SK-N-SH (cell line): ENCODE results near the gene AGAP1. TPM values are rescaled to one million over a fixed set of nuclear protein-coding genes. Genes with fewer than 3 reads are reported as not detected.

ENCODE experiments used
- CTCF ChIA-PET: fragments of 300-600, 350-600 bp; formaldehyde crosslinking; extraction: SDS; loops from one replicate; lab custom pipeline; 2021; lab: Yijun Ruan, JAX
- POLR2A ChIA-PET: fragments of 350-600 bp; sonication (Branson Sonifier 250); formaldehyde crosslinking; extraction: SDS; loops from one replicate; lab custom pipeline; 2020; ENCODE audit warnings: antibody characterized with exemption, inconsistent platforms; lab: Yijun Ruan, JAX
- DNase-seq: peaks from one replicate; pipeline ENCODE4 v3.0.0; 2012
- H2AFZ ChIP-seq: fragments of 200-600 bp; sonication (generic); 2 replicates; pipeline ENCODE4 v1.8.1; 2016; ENCODE audit warnings: antibody characterized with exemption, mild to moderate bottlenecking, low read depth
- H3F3A ChIP-seq: fragments of 200-600 bp; sonication (generic); replicated peaks from 2 replicates; pipeline ENCODE3; 2016; ENCODE audit warnings: antibody characterized with exemption, mild to moderate bottlenecking; ENCODE audit not compliant: insufficient read depth
- H3K27ac ChIP-seq, 2 experiments: fragments of 200-500 bp in 1 of 2; fragments of 200-600 bp in 1 of 2; sonication (Bioruptor generic) in 1 of 2; sonication (generic), shearing (Covaris generic) in 1 of 2; 2 replicates each; pipeline versions ENCODE4 v1.5.1 to v1.6.1; 2014 to 2016; ENCODE audit warnings: low read depth in 2 of 2, inconsistent platforms in 1 of 2, low read length in 1 of 2, mild to moderate bottlenecking in 1 of 2, mixed read lengths in 1 of 2
- H3K27me3 ChIP-seq: fragments of 200-600 bp; sonication (generic), shearing (Covaris generic); 2 replicates; pipeline ENCODE4 v1.6.1; 2016; ENCODE audit warnings: mixed run types; ENCODE audit not compliant: insufficient read depth
- H3K36me3 ChIP-seq, 2 experiments: fragments of 200-500 bp in 1 of 2; fragments of 200-600 bp in 1 of 2; sonication (Bioruptor generic) in 1 of 2; sonication (generic) in 1 of 2; replicated peaks in 1 of 2; 2 replicates each; pipeline versions ENCODE3 to v1.5.1; 2014 to 2016; ENCODE audit warnings: low read length in 1 of 2, mild to moderate bottlenecking in 1 of 2; ENCODE audit not compliant: insufficient read depth in 2 of 2, control insufficient read depth in 1 of 2
- H3K4me1 ChIP-seq, 2 experiments: fragments of 200-500 bp in 1 of 2; fragments of 200-600 bp in 1 of 2; sonication (Bioruptor generic) in 1 of 2; sonication (generic), shearing (Covaris generic) in 1 of 2; 2 replicates each; pipeline versions ENCODE4 v1.5.1 to v1.6.1; 2014 to 2016; ENCODE audit warnings: low read depth in 1 of 2, low read length in 1 of 2, mixed run types in 1 of 2; ENCODE audit not compliant: insufficient read depth in 2 of 2, control insufficient read depth in 1 of 2
- H3K4me2 ChIP-seq: fragments of 200-600 bp; sonication (generic), shearing (Covaris generic); 2 replicates; pipeline ENCODE4 v1.6.1; 2017; ENCODE audit warnings: mixed run types
- H3K4me3 ChIP-seq, 2 experiments: fragments of 200-500 bp in 1 of 2; fragments of 200-600 bp in 1 of 2; sonication (Bioruptor generic) in 1 of 2; sonication (generic), shearing (Covaris generic) in 1 of 2; 2 replicates each; pipeline versions ENCODE4 v1.5.1 to v1.8.1; 2014 to 2016; ENCODE audit warnings: low read depth in 2 of 2, inconsistent platforms in 1 of 2, low read length in 1 of 2, mild to moderate bottlenecking in 1 of 2, mixed read lengths in 1 of 2, moderate library complexity in 1 of 2
- H3K79me2 ChIP-seq: fragments of 200-600 bp; sonication (generic); 2 replicates; pipeline ENCODE4 v1.8.1; 2017; ENCODE audit warnings: mild to moderate bottlenecking; ENCODE audit not compliant: insufficient read depth
- H3K9ac ChIP-seq: fragments of 200-600 bp; sonication (generic); 2 replicates; pipeline ENCODE4 v1.6.1; 2017; ENCODE audit warnings: mixed run types
- H3K9me2 ChIP-seq: fragments of 200-600 bp; sonication (generic); 2 replicates; pipeline ENCODE4 v1.6.1; 2017; ENCODE audit warnings: mixed run types
- H3K9me3 ChIP-seq: fragments of 200-600 bp; sonication (generic); 2 replicates; pipeline ENCODE4 v1.6.1; 2017; ENCODE audit warnings: mixed run types, mild to moderate bottlenecking, moderate library complexity
- H4K20me1 ChIP-seq: fragments of 200-600 bp; sonication (generic); 2 replicates; pipeline ENCODE4 v1.6.1; 2017; ENCODE audit warnings: mild to moderate bottlenecking, mixed run types; ENCODE audit not compliant: insufficient read depth
- CHD2 ChIP-seq: fragments of 150-350 bp; IDR thresholded peaks from 2 replicates; pipeline ENCODE4 v1.6.1; 2018; ENCODE audit warnings: low read length; ENCODE audit not compliant: partially characterized antibody
- EP300 ChIP-seq, 2 experiments: IDR thresholded peaks; 2 replicates each; pipeline versions ENCODE4 v1.4.0 to v1.6.1; 2012; ENCODE audit warnings: borderline replicate concordance in 1 of 2, low read depth in 1 of 2, low read length in 1 of 2
- GABPA ChIP-seq: IDR thresholded peaks from 2 replicates; pipeline ENCODE4 v1.4.0; 2012; ENCODE audit warnings: low read depth, mild to moderate bottlenecking
- JUND ChIP-seq: IDR thresholded peaks from 2 replicates; pipeline ENCODE4 v1.4.0; 2012
- MEF2A ChIP-seq: IDR thresholded peaks from 2 replicates; pipeline ENCODE4 v1.4.0; 2012; ENCODE audit warnings: low read depth, borderline replicate concordance
- MXI1 ChIP-seq: IDR thresholded peaks from 2 replicates; pipeline ENCODE4 v1.6.1; 2012; ENCODE audit warnings: mild to moderate bottlenecking, low read depth, low read length, improper control_type of control experiment
- PBX3 ChIP-seq: IDR thresholded peaks from 2 replicates; pipeline ENCODE4; 2012
- POLR2AphosphoS5 ChIP-seq: IDR thresholded peaks from 2 replicates; pipeline ENCODE4 v1.6.1; 2012; ENCODE audit warnings: low read depth, low read length
- RFX5 ChIP-seq: IDR thresholded peaks from 2 replicates; pipeline ENCODE4 v1.6.1; 2012; ENCODE audit warnings: mild to moderate bottlenecking, improper control_type of control experiment, low read length
- RXRA ChIP-seq: IDR thresholded peaks from 2 replicates; pipeline ENCODE4 v1.4.0; 2012; ENCODE audit warnings: low read depth, mild to moderate bottlenecking, borderline replicate concordance
- SIN3A ChIP-seq: IDR thresholded peaks from 2 replicates; pipeline ENCODE4 v1.6.1; 2012; ENCODE audit warnings: low read depth, mild to moderate bottlenecking, low read length, moderate library complexity, borderline replicate concordance
- TCF12 ChIP-seq: IDR thresholded peaks from 2 replicates; pipeline ENCODE4 v1.4.0; 2012
- TEAD4 ChIP-seq: IDR thresholded peaks from 2 replicates; pipeline ENCODE4 v1.4.0; 2012; ENCODE audit warnings: mild to moderate bottlenecking, borderline replicate concordance; ENCODE audit not compliant: insufficient read depth
- USF2 ChIP-seq: fragments of 150-350 bp; IDR thresholded peaks from 2 replicates; pipeline ENCODE4 v1.6.1; 2017; ENCODE audit warnings: antibody characterized with exemption, low read length, low read depth, borderline replicate concordance
- YY1 ChIP-seq: IDR thresholded peaks from 2 replicates; pipeline ENCODE4 v1.4.0; 2012; ENCODE audit warnings: low read depth, mild to moderate bottlenecking
- WGBS: methylation state at CpG from one replicate; pipeline ENCODE4 v1.1.6; 2017; ENCODE audit warnings: low lambda C conversion rate; 5-methylcytosine and 5-hydroxymethylcytosine counted together
- polyA plus RNA-seq, 3 experiments: library from polyadenylated mRNA; depleted of rRNA; stranded (reverse); fragments of >200 nt; gene quantifications; 2 replicates each; pipeline ENCODE4 v1.2.3, GENCODE V29; 2012
- TF ChIP-seq, protein P1 (sequence below): IDR thresholded peaks from 2 replicates; pipeline ENCODE4 v1.4.0; 2012; ENCODE audit warnings: low read depth, borderline replicate concordance
- TF ChIP-seq, protein P2 (sequence below): fragments of 150-350 bp; IDR thresholded peaks from 2 replicates; pipeline ENCODE4 v1.6.1; 2016; ENCODE audit warnings: mild to moderate bottlenecking, low read depth, low read length
- TF ChIP-seq, protein P3 (sequence below): IDR thresholded peaks from 2 replicates; pipeline ENCODE4 v1.6.1; 2012; ENCODE audit warnings: mild to moderate bottlenecking, low read depth, low read length, moderate library complexity

Gene AGAP1
- polyA plus RNA-seq, 1 of the 3 experiments (the other 2 are of a cell fraction) = 8.8 TPM

GRCh38 chr2:235529621-235530020, 35.8 kb downstream of the AGAP1 start:
- Histone ChIP-seq H3K9me2 (no peaks in the 10 kb centered on the region), H3K27me3 (no peaks in the 10 kb centered on the region), H2AFZ (no peak overlapping the region), H3K4me2 (no peak overlapping the region), H3K79me2 (peaks cover 43% of the 10 kb centered on the region; the same call in 1 of the 2 replicates), H3K36me3 (no peaks in the 10 kb centered on the region), H3K9me3 (no peaks in the 10 kb centered on the region), H3K4me1 (peaks cover 0 to 6% of the 10 kb centered on the region in 2 experiments; a peak in 1 of 4 replicates), H3K4me3 (no peak overlapping the region), H3K27ac (no peak overlapping the region), H4K20me1 (peaks cover 35% of the 10 kb centered on the region), H3F3A (no peaks in the 10 kb centered on the region), H3K9ac (no peak overlapping the region)
- CTCF ChIA-PET = interaction anchor here (1.0 to 1.1 kb wide), 3 partner anchors 28 to 394 kb away, joined by 3 to 4 read pairs (median 3); no protein-coding TSS in a partner anchor
- POLR2A ChIA-PET = no interaction called here
- no peak for TF ChIP-seq CHD2
- WGBS = 95% methylated on average over 3 of the region's 3 CpGs
- DNase-seq = no peak

DNA sequence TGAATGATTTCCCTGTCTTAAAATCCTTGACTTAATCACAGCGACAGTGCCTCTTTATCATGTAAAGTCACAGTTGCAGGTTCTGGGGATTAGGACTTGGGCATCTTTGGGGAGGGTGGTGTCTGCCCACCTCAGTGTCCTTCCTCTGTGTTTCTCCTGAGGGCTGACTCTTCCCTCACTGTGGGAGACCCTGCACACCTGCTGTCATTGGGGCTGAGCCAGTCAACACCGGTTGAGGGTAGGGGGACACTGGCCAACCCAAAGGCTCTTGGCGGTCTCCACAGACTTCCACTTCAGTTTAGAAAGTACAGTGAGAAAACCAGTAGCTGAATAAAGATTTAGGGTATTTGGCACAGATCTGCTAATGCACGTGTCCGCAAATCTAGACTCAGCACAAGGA, 36.9 kb downstream of the AGAP1 start:
- CTCF ChIA-PET = no interaction called here
- POLR2A ChIA-PET = no interaction called here
- Histone ChIP-seq H3K27me3 (no peaks in the 10 kb centered on the region), H3K9me3 (no peaks in the 10 kb centered on the region), H3K79me2 (peaks cover 37% of the 10 kb centered on the region; the same call in 1 of the 2 replicates), H3K4me1 (peaks cover 0 to 6% of the 10 kb centered on the region in 2 experiments; a peak in 1 of 4 replicates), H3F3A (no peaks in the 10 kb centered on the region), H3K4me2 (no peak overlapping the region), H3K9me2 (no peaks in the 10 kb centered on the region), H3K27ac (no peak overlapping the region), H4K20me1 (peaks cover 29% of the 10 kb centered on the region)
- 93% methylated on average over 4 of the region's 5 CpGs for WGBS
- TF ChIP-seq RFX5 = no peak
- no peak for TF ChIP-seq USF2
- TF ChIP-seq MEF2A = no peak
- TF ChIP-seq, protein P1, sequence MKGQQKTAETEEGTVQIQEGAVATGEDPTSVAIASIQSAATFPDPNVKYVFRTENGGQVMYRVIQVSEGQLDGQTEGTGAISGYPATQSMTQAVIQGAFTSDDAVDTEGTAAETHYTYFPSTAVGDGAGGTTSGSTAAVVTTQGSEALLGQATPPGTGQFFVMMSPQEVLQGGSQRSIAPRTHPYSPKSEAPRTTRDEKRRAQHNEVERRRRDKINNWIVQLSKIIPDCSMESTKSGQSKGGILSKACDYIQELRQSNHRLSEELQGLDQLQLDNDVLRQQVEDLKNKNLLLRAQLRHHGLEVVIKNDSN = no peak
- TF ChIP-seq GABPA = no peak
- TF ChIP-seq SIN3A = no peak
- TF ChIP-seq JUND = no peak
- TF ChIP-seq TEAD4 = no peak
- TF ChIP-seq YY1 = no peak
- TF ChIP-seq MXI1 = no peak
- TF ChIP-seq, protein P2, sequence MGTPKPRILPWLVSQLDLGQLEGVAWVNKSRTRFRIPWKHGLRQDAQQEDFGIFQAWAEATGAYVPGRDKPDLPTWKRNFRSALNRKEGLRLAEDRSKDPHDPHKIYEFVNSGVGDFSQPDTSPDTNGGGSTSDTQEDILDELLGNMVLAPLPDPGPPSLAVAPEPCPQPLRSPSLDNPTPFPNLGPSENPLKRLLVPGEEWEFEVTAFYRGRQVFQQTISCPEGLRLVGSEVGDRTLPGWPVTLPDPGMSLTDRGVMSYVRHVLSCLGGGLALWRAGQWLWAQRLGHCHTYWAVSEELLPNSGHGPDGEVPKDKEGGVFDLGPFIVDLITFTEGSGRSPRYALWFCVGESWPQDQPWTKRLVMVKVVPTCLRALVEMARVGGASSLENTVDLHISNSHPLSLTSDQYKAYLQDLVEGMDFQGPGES = no peak
- TF ChIP-seq TCF12 = no peak
- no peak for TF ChIP-seq PBX3
- TF ChIP-seq, protein P3, sequence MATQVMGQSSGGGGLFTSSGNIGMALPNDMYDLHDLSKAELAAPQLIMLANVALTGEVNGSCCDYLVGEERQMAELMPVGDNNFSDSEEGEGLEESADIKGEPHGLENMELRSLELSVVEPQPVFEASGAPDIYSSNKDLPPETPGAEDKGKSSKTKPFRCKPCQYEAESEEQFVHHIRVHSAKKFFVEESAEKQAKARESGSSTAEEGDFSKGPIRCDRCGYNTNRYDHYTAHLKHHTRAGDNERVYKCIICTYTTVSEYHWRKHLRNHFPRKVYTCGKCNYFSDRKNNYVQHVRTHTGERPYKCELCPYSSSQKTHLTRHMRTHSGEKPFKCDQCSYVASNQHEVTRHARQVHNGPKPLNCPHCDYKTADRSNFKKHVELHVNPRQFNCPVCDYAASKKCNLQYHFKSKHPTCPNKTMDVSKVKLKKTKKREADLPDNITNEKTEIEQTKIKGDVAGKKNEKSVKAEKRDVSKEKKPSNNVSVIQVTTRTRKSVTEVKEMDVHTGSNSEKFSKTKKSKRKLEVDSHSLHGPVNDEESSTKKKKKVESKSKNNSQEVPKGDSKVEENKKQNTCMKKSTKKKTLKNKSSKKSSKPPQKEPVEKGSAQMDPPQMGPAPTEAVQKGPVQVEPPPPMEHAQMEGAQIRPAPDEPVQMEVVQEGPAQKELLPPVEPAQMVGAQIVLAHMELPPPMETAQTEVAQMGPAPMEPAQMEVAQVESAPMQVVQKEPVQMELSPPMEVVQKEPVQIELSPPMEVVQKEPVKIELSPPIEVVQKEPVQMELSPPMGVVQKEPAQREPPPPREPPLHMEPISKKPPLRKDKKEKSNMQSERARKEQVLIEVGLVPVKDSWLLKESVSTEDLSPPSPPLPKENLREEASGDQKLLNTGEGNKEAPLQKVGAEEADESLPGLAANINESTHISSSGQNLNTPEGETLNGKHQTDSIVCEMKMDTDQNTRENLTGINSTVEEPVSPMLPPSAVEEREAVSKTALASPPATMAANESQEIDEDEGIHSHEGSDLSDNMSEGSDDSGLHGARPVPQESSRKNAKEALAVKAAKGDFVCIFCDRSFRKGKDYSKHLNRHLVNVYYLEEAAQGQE = no peak
- no peak for TF ChIP-seq POLR2AphosphoS5
- TF ChIP-seq EP300 (IDR thresholded peaks at IDR 0.05; ENCODE audit: borderline replicate concordance in 1 of 2, low read depth in 1 of 2, low read length in 1 of 2) = no peak
- no peak for TF ChIP-seq RXRA
- TF ChIP-seq, all 33 proteins: peak for 0
- no peak overlapping the region for H3K4me3 ChIP-seq
- no peaks in the 10 kb centered on the region for H3K36me3 ChIP-seq
- DNase-seq = no peak
- no peak overlapping the region for H2AFZ ChIP-seq
- H3K9ac ChIP-seq = no peak overlapping the region
